Renal cortex interstitium (tissue), 15 donors: ENCODE measurements around the gene HSD11B1. TPM values are rescaled to one million over a fixed set of nuclear protein-coding genes. Genes with fewer than 3 reads are reported as not detected.

Experiments
- DNase-seq, 11 donors: peaks; one replicate each; pipeline ENCODE4 v3.0.0-alpha.2; 2013; ENCODE audit warnings: low read depth in 9 of 11, low spot score in 4 of 11; ENCODE audit errors: extremely low read depth in 1 of 11
- long read RNA-seq, 16 experiments: transcript quantifications; one replicate each; lab custom pipeline, GENCODE V29; 2026
- polyA plus RNA-seq, 3 donors: library from polyadenylated mRNA; unstranded; fragments of 120-200 nt; gene quantifications; one replicate each; pipeline ENCODE4 v1.2.1, GENCODE V29; 2013; ENCODE audit not compliant: insufficient read length in 3 of 3

Gene HSD11B1
- polyA plus RNA-seq = under 1 TPM; 0.15 to 0.32 (median 0.23) TPM
- long read RNA-seq, donor 1 = 0 reads
- long read RNA-seq, donor 2 = 0 reads
- long read RNA-seq, donor 3 = 0 reads
- long read RNA-seq, donor 4 = 0 reads
- long read RNA-seq, donor 5 = 0 reads
- long read RNA-seq, donor 6 = 0 reads
- long read RNA-seq, donor 7 = 0 reads
- long read RNA-seq, donor 8 = 0 reads
- long read RNA-seq, donor 9 = 0 reads
- long read RNA-seq, donor 10 = 0 reads
- long read RNA-seq, donor 11 = 0 reads
- long read RNA-seq, donor 12 = 0 reads
- long read RNA-seq, donor 13 = 0 reads
- long read RNA-seq, donor 14 = 0 reads
- long read RNA-seq, donor 15 = 0 reads
- long read RNA-seq, donor 16 = 0 reads

- DNase-seq = no peak
Measured at GRCh38 chr1:209704584-209704983, at the start of gene HSD11B1. Gene HSD11B1 (plus strand): TSS chr1:209704846. CDS start chr1:209704943, 97 bp downstream.

GRCh38 chr1:209655411-209656231 lies 49.0 kb upstream of the HSD11B1 start:
- DNase-seq = no peak

- no peak for DNase-seq
Measured at GRCh38 chr1:209657140-209657879, 47.3 kb upstream of the HSD11B1 start.

GRCh38 chr1:209657918-209658317 lies 46.7 kb upstream of the HSD11B1 start:
- DNase-seq = no peak

- no peak for DNase-seq
Measured at GRCh38 chr1:209659909-209660308, 44.7 kb upstream of the HSD11B1 start.

- DNase-seq = no peak
Measured at GRCh38 chr1:209661071-209661470, 43.6 kb upstream of the HSD11B1 start.

GRCh38 chr1:209662879-209663327 lies 41.7 kb upstream of the HSD11B1 start:
- no peak for DNase-seq

- DNase-seq = no peak
Measured at GRCh38 chr1:209667103-209667502, 37.5 kb upstream of the HSD11B1 start.

GRCh38 chr1:209667708-209668107 lies 36.9 kb upstream of the HSD11B1 start:
- no peak for DNase-seq

- no peak for DNase-seq
Measured at GRCh38 chr1:209670441-209671082, 34.1 kb upstream of the HSD11B1 start.

- DNase-seq = no peak
Measured at GRCh38 chr1:209672705-209673630, 31.7 kb upstream of the HSD11B1 start.

- no peak for DNase-seq
Measured at GRCh38 chr1:209673631-209674417, 30.8 kb upstream of the HSD11B1 start.

- peak in 7 of 11 donors; percentile 31 to 56 (median 38) for DNase-seq
Measured at GRCh38 chr1:209674957-209675564, 29.6 kb upstream of the HSD11B1 start, which contains the start of gene G0S2. Gene G0S2 (plus strand): TSS chr1:209675412. CDS start chr1:209675685, 273 bp downstream.

- DNase-seq = peak in 4 of 11 donors; percentile 24 to 38 (median 30)
Measured at GRCh38 chr1:209675565-209676154, 29.0 kb upstream of the HSD11B1 start.

- DNase-seq = no peak
Measured at GRCh38 chr1:209678981-209679539, 25.6 kb upstream of the HSD11B1 start.

- no peak for DNase-seq
Measured at GRCh38 chr1:209685821-209686220, 18.8 kb upstream of the HSD11B1 start.
